ENCODE data around the gene TSC22D1.

TSC22D1 gene

DNA sequence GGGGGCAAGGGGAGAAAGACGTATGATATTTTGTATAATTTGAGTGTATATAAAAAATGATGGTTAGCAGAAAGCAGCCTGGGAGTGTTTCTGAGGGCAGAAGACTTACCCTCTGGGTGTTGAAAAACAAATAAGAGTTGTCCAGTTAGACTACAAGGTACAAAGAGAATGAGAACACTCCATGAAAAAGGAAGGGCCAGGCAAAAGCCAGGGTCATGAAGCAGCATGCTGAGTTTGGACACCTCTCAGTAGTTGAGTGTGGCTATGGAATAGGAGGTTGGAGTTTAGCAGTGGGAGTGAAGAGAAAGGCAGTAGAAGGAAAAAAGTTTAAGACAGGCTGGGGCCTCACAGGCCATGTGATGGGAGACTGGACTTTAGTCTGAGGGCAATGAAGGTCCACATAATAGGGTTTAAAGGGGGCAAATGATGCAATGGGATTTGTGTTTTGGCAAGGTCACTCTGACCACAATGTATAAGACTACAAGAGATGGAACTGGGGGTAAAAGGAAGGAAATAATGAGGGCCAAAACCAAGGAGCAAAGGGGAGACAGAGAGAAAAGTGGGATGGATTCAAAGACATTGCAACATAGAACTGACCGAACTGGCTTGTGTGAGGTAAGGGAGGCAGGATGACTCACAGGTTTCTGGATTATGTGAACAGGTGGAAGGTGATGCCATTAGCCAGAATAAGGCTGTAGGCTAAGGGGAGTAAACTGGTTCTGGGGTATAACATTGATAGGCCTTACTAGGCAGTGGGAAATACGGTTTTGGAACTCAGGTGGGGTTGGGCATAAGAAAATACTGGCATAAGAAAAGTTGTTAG is 125.9 kb downstream of the TSC22D1 start:
- no peak for DNase-seq

DNA sequence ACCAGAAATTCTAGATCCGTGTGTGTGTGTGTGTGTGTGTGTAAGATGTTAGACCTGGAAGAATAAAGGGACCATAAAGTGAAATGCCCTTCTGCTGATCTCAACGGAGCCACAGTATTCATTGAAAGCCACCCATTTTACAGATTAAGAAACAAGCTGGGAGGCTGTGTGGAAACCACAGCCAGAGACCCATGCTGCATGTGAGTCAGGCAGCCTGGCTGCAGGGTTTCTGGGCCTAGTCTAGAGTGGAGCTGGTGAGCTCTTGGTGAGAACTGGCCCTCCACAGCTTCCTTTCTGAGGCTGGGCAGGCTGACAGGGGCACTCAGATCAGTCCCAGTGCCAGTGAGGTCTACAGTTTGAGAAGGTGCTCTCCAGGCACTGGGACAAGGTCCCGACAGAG is 127.3 kb downstream of the TSC22D1 start:
- DNase-seq: no peak

DNA sequence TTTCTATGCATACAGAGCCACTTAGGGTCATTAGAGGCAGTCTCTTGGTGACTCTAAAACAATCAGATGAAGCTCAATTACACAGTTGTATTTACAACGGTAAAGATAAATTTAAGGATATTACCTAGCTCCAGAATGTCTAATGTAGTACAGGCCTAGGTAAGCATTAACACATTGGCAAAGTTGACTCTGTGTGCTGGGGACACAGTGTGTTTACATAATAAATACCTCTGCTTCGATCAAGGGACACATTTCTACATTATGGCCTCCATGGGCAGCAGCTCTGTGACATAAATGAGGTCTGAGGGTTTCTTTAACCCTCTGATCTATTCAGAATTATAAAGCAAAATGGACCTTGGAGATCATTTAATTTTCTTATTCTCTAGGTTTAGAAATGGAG is 127.8 kb downstream of the TSC22D1 start:
- DNase-seq: no peak

DNA sequence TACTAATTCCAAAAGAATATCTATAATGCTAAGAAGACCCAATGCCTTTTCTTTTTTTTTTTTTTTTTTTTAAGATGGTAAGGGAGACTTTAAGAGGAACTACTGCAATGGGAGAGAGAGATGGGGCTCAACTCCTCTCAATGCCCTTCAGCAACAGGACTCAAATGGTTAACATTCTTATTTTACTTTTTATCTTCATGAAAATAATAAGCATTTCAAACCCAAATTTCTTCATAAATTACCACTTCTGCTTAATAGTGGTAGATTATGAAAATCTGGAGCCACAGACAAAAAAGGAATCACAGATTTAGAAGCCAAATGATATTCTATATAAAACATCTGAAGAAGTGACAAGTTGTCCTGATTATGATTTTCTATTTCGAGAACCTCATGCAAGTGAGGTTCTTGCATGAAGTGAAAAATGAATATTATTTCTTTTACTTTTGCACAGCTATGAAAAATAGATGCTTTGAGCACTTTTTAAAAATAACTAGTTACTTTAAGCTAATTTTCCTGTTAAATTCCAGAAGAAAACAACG is 128.3 kb downstream of the TSC22D1 start:
- no peak for DNase-seq

DNA sequence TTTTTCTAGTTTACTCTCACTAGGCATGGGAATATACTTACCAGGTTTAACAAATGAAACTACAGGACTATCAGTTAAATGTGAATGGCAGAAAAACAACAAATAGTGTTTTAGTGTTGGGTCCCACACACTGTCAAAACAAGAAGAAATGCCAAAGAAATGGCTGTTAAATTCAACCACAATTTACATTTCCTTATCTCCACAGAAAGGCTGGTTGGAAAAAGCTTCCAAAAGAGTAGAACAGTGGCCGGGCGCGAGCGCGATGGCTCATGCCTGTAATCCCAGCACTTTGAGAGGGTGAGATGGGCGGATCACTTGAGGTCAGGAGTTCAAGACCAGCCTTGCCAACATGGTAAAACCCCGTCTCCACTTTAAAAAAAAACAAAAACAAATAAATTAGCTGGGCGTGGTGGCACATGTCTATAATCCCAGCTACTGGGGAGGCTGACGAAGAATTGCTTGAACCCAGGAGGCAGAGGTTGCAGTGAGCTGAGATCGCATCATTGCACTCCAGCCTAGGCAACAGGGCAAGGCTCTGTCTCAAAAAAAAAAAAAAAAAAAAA is 136.0 kb downstream of the TSC22D1 start:
- no peak for DNase-seq

DNA sequence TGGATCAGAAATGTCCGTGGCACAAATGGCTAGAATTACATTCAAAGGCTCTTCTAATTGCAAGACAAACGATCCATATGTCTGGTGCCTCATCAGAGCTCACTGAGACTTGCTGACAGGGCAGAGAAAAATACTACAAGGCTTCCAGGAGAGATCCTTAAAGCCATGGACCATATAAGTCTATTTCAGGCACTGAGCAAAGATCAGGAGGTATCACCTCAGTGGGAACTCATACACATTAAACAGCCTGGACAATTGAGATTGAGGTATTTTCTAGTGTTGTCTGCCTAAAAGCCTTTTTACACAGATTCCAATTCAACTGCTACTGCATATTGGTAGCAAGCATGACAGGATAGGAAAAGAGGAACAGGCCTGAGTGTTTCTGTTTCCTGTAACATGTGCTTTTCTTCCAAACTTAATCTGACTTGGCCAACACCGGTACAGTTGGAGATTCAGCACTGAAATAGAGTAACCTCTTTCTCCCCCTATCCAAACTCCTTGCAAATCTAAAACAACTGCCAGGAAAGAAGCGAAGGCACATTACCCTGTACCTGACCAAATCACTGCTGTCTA is 136.6 kb downstream of the TSC22D1 start:
- DNase-seq: no peak

DNA sequence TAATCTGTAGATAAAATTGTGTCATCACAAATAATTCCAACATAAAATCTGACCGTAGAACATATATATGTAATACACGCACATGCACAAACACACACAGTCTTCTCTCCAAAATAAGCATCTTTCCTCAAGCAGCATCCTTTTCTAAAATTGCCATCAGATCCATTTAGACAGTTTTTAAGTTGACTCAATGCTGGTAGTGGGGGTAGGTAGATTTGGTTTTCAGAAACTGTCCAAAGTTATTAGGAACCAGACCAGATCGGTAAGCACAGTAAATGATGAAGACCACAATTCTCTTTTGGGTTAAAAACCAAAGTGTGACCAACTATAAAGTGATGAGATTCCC is 137.9 kb downstream of the TSC22D1 start:
- no peak for DNase-seq

DNA sequence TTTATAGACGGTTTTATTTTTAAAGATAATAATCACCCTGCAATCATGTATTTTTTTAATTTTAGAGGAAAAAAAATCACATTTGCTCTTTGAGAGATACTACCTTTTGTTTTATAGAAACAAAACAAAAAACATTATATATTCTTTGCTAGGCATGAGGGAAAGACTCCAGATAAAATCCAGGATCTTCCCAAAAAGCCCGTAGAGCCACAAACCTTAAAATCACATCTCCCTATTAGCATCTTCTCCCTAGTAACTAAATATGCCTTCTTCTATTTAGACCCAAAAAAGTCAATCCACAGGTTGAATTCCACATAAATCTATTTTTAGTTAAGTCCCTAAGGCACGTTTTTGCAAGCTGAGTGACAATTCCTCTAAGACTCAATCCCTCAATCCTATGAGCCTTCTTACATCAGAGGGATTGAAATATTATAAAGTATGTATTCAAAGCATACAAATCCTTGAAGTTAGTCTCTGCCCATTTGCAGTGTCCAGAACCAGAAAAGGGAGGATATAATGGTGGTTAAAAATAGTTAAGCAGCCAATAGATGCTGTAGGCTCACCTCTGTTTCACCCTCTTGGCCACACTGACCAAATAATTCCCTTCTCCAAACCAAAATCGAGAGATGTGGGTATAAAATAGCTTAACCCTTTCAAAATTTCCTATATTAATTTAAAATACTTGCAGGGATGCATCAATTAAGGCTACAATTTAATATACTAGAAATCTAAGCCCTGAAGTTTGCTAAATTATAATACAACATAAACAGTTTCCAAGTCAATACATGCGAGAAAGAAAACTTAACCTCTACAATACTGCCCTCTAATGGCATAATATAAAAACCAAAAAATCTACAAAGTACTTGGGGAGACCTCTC is 138.5 kb downstream of the TSC22D1 start:
- peak in 1 of 2 experiments; percentile 57 for DNase-seq

DNA sequence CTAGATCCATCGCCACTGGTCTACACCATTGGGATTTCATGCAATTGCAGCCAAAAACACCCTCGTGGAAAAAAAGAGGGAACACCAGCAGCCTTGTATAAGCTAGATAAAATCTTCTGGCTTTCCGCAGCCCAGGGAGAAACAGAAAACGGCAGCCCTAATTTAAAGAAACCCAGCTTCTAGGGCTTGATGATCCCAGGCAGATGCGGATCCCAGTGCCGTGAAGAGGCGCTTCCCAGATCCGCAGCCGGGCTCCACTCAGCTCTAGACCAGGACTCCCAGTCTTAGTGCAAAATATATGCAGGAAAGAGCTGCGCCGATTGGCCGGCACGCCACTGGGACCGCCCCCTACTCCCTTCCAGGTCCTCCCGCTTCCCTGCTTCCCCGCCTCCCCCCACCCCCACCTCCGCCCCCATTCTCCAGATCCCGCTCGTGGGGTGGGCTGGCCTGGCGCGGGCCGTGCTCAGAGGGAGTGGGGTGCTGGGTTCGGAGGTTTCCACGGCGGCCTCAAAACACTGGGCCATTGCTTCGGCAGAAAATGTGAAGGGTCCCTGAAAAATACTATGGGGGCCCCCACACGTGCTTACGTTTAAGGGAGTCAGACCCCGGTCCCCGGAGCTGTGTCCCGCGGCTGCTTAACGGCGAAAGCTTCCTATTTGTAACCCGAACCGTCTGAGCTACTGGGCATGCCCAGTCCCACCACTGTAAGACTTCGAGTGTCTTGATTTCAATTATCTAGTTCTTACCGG is 139.4 kb downstream of the TSC22D1 start:
- peak; percentile 85 to 87 for DNase-seq

DNA sequence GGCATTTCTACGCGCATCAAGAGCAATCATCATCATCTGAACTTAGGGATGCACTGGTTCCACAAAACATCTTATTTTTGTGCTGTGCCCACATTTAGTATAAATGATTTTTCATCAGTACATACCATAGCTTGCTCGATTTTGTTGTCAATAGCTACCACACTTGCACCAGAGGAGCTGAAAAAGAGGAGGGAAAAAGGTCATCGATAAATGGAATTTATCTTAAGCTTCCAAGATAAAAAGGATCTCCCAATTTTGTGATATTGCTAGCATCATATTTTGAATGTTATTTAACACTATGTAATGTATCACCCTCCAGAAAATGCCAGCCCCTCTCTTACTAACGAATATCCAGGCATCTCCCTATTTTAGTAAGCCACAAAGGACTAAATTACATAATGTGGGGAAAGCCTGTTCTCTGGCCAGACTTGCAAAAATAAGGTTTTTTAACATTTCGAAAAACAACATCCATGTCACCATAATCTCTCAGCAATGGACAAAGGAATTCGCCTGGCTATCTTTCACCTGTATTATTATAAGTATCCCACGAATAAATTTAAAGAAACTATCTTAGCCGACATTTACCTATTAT is 140.1 kb downstream of the TSC22D1 start:
- DNase-seq: no peak

DNA sequence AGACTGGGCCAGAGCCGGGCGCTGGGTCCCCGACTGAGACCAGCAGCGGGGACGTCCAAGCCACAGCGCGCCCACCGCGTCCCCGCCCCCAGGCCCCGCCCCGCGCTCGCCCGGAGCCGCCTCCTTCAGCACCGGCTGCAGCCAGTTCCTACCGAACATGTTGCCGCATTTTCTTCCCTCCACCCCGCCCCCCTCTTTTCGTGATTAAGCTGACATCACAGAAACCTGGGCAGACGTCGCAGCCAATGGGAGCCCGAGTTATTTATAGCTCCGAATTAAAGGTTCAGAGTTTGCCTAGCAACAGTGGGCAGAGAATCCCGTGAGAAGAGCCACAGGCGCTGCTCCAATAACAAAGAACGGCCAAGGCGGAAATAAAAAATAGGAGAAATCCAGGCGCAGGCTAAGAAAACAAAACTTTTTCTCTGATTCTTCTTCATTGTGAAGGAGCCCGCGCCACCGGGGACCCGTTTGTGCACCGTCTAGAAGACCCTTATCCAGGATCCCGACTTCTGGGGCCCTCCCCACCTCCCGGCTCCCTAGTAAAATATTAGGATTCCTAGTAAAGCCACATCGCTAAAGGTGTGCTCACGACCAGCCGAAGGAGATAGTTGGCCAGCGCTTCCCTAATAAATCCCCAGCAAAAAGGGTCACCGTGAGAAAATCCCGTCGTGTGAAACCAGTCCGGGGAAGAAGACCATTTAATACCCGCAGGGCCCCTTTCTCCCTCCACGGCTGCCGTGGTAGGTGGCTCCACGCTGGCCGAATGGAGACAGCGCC is 140.8 kb downstream of the TSC22D1 start:
- peak; percentile 93 to 97 for DNase-seq

DNA sequence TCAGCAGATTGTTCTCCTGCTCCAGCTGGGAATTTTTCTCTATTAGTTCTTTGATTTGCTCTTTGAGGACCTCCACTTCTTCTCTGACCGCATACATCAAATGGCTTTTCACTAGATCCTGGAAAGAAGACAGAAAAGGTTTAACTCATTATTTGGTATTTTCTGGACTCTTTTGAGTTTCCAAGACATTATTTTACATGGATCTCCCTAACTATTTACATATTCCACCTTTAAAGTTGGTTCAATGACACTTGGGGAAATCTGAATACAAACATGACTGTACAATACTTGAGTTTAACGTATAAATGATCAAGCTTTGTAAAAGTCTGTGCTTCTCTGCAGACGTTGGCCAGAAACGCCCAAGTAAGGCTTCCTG is 141.4 kb downstream of the TSC22D1 start:
- no peak for DNase-seq

DNA sequence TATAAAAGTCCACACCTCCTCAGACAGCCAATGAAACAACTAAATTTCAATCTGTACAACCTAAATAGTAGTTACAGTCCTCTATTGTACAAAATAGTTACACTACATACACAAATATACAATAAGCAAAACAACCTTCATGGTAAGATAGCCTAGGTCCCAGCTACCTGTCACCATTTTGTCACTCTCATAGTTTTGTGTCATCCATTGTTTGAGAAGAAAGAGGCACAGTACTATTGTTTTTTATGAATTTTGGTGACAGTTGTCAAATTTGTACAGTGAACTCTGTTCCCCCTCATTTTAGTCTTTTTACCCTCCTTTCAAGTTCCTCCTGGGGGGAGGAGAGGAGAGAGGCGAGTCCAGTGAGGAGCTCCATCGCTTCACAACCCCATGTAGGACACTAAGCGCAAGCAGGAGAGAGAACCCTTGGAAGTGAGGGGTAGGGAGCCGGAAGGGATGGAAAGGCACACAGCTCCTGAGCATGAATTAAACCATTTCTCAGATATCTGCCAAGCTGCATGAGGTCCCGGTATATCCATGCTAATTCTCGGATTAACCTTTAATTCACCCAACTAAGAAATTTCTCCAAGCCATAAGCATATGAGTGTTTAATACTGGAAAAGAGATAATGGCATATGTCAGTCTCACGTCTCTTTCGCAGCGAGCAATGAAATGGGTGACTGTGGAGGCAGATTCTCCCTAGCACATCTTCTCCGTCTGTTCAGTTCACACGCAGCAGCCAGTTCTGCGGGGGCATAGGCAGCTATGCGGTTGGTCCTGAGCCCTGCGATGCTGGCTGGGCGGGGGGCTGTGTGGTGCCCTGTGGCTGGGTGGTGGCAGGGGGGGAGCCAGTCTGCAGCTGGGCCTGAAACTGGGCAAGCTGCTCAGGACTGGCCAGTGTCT is 142.0 kb downstream of the TSC22D1 start:
- DNase-seq: no peak

DNA sequence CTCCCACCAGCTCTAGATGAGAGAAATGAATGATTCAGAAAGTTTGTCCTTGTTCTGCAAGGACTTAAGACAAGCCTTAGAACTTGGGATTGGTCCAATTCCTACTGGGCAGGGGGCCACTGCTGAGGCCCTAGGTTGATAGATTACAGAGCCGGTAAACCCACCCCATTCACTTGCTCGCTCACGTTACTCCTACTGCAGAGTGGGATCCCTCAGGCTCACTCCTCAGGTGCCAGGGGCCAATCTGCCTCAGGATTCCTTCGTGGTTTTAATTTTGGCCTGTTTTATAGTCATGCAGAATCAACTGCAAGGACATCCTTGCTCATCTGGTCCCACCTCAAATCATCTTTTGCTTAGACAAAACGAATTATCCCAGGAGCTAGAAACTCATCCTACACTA is 143.5 kb downstream of the TSC22D1 start:
- no peak for DNase-seq

DNA sequence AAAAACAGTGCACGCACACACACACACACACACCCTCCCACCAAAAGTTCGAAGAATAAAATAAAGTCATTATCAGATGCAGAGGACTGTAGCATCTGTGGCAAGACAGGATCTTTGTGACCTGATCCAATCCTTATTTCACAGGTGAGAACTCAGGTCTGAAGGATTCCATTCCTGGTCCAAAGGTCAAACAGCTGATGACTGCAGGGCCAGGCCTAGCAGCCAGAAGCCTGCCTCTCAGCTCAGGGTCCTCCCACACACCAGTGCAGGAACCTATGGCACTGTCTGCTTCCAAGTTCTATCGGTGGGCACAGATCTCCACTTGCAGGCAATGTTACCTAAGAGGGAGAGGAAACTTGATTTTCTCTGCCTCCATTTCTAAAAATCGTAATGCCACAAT is 145.0 kb downstream of the TSC22D1 start:
- DNase-seq: no peak

DNA sequence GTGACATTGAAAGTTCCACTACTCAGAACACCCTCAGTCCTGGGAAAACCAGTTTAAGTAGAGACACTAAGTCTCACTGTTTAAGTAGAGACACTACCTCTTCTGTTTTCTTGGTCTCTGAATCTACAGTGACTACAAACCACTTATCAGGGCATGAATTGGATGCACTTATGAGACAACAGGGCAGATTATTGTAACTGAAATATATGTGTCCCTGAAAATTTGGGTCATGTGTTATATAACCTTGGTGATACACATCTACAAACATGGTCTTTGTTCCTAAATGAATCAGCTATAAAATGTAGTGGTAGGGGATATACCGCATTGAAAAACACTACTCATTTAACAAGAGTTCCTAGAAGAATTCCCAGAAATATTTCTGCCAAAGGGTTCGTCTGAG is 146.8 kb downstream of the TSC22D1 start:
- DNase-seq: no peak

DNA sequence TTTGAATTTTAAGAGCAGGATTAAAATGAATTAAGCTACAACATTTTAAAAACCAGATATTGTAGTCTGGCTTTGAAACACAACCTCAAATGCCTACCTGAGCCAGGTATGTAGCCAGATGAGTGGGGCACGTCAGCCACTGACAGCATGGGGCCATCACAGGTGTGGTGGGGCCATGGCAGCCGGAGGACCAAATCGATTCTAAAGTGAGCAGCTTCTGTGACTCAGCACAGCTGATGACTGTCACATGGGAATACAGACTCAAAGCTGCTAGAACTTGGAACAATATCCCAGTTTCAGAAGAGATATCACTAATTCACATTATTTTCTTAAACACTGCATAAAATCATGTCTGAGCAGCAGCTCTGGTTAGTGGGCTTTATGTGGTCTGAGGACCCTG is 149.7 kb downstream of the TSC22D1 start:
- no peak for DNase-seq

DNA sequence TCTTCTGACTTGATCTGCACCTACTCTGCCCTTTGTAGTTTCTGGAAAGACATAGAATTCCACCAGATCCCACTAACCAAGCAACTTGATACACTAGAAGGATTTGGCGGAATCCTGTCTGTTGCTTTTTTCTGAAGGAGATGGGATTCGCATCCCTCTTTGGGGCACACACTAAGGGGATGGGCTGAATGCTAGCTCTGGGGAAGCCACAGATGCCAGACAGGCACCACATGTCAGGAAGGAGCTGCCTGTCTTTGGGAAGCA is 150.4 kb downstream of the TSC22D1 start:
- no peak for DNase-seq

DNA sequence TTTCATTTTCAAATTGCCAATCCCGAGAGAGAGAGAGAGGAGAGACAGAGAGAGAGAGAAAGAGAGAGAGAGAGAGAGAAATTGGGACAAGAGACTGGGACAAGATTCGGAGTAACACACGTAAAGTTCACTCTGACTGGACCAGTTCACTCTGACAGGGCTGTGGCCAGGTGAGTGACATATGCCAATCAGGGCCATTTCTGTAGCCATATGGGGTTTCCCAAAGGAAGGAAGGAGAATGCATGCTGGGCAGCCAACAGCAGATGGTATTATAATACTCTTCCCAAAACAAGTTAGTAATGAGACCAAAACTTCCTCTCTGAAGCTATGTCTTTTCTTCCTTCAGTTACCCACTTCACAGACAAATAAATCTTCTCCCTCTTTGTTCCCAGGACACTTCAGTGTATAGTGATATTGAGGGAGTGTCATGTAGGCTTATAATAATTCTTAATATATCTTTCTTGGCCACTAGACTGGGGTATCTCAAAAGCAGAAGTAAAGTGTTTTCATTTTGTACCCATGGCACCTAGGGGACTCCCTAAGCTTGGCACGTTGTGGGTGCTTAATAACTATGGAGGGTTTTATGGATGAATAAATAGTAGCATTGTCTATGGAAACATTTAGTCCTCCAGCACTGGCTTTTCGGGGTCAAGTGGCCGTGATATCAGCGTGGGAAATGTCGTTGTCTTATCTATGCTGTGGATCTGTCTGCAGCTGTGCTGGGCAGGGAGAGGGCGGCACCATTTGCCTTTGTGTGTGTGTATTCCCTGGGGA is 150.9 kb downstream of the TSC22D1 start:
- DNase-seq: no peak

DNA sequence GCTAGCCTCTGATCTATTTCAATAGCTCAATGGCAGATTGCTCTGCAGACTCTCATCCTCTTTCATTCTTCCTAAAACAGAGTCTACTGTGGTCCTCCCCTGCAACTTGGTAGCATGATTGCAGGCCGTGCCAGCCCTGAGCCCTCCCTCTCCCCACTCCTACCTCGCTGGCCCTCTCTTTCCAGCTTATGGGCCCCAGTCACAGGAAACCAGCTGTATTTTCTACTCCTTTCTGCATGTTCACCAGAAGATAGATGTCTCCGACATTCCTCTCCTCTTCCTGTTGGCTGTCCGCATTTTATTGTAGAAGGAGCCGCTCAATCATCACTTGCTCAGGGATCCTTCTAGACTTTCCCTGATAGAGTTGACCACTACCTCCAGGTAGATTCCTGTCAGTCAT is 152.3 kb downstream of the TSC22D1 start:
- no peak for DNase-seq
